Placental pericyte (primary cell): Measurements from ENCODE around the gene DMP1. TPM values are rescaled to one million over a fixed set of nuclear protein-coding genes. Genes with fewer than 3 reads are reported as not detected.

Source experiments
- total RNA-seq: library from RNA; depleted of rRNA; stranded (reverse); fragments of >200 nt; gene quantifications from 2 replicates; pipeline ENCODE4 v1.2.3, GENCODE V29; 2012

Gene DMP1
- not detected in 2 replicates for total RNA-seq

GRCh38 chr4:87649980-87650379 is at the start of gene DMP1:
TSS of gene DMP1 (plus strand) at chr4:87650280. CDS start at chr4:87656493, 6,213 bp downstream.

GRCh38 chr4:87608229-87608628 is 41.9 kb upstream of the DMP1 start, which contains the start of gene DSPP:
TSS of gene DSPP (plus strand) at chr4:87608529. CDS start at chr4:87610909, 2,380 bp downstream.

Other genes starting within 250 kb of the DMP1 start
- 7.9 and 11.2 TPM in 2 replicates for gene NUDT9, start 227.7 kb upstream of the DMP1 start, total RNA-seq
- gene SPARCL1, start 120.9 kb upstream of the DMP1 start, total RNA-seq, result 0.14 TPM in 1 of 2 replicates, not detected in the other
- not detected in 2 replicates for gene DSPP, start 41.8 kb upstream of the DMP1 start, total RNA-seq
- gene IBSP, start 149.3 kb downstream of the DMP1 start, total RNA-seq, result 0.14 TPM in 1 of 2 replicates, not detected in the other
- not detected in 2 replicates for gene MEPE, start 182.7 kb downstream of the DMP1 start, total RNA-seq